ENCODE data around the gene NOS1. TPM values are rescaled to one million over a fixed set of nuclear protein-coding genes. Genes with fewer than 3 reads are reported as not detected.

NOS1 gene
- polyA plus RNA-seq, 1 donor from 2014 or later, result not detected

GRCh38 chr12:117218149-117218548 lies 143.3 kb downstream of the NOS1 start:
- Histone ChIP-seq H4K20me1 (ENCODE audit: insufficient read depth) (no peaks in the 10 kb centered on the region), H3K9me2 (ENCODE audit: insufficient read depth, low read length) (no peaks in the 10 kb centered on the region), H3K36me3 (ENCODE audit: insufficient read depth, low read length) (no peaks in the 10 kb centered on the region), H3K27me3 (ENCODE audit: insufficient read depth, low read depth, low read length) (no peaks in the 10 kb centered on the region), H3K27ac (ENCODE audit: low read length) (no peak overlapping the region), H3F3A (ENCODE audit: insufficient read depth, low read length, poor library complexity, severe bottlenecking) (no peaks in the 10 kb centered on the region), H3K9me3 (ENCODE audit: low read length) (no peaks in the 10 kb centered on the region), H3K4me3 (ENCODE audit: low read length) (no peak overlapping the region), H2AFZ (ENCODE audit: low read depth, low read length) (no peak overlapping the region), H3K9ac (ENCODE audit: low read length) (no peak overlapping the region), H3K79me2 (replicated peaks; ENCODE audit: insufficient read depth, low read length) (no peaks in the 10 kb centered on the region), H3K4me2 (ENCODE audit: low read length) (no peak overlapping the region)
- TF ChIP-seq MXI1 (conservative IDR thresholded peaks at IDR 0.05; ENCODE audit: poor library complexity, severe bottlenecking) (no peak), RAD21 (conservative IDR thresholded peaks at IDR 0.05) (no peak), CTCF (IDR thresholded peaks at IDR 0.05; ENCODE audit: poor library complexity, severe bottlenecking) (no peak), SMC3 (conservative IDR thresholded peaks at IDR 0.05; ENCODE audit: poor library complexity) (no peak), EP300 (conservative IDR thresholded peaks at IDR 0.05; ENCODE audit: poor library complexity, severe bottlenecking) (no peak), TAF1 (IDR thresholded peaks at IDR 0.05; ENCODE audit: low read depth) (no peak), REST (IDR thresholded peaks at IDR 0.05; ENCODE audit: borderline replicate concordance) (no peak), EZH2 (IDR thresholded peaks at IDR 0.05; ENCODE audit: borderline replicate concordance, insufficient read depth, low read length, poor library complexity, severe bottlenecking) (no peak), POLR2AphosphoS5 (IDR thresholded peaks at IDR 0.05) (no peak)

- H3K27me3 ChIP-seq (ENCODE audit: insufficient read depth, low read depth, low read length), result no peaks in the 10 kb centered on the region
- H3K9me2 ChIP-seq (ENCODE audit: insufficient read depth, low read length), result no peaks in the 10 kb centered on the region
- H3K36me3 ChIP-seq (ENCODE audit: insufficient read depth, low read length), result no peaks in the 10 kb centered on the region
- H3K27ac ChIP-seq (ENCODE audit: low read length), result no peak overlapping the region
- no peaks in the 10 kb centered on the region for H3F3A ChIP-seq (ENCODE audit: insufficient read depth, low read length, poor library complexity, severe bottlenecking)
- H3K9me3 ChIP-seq (ENCODE audit: low read length), result no peaks in the 10 kb centered on the region
- H2AFZ ChIP-seq (ENCODE audit: low read depth, low read length), result no peak overlapping the region
- no peaks in the 10 kb centered on the region for H4K20me1 ChIP-seq (ENCODE audit: insufficient read depth)
- no peaks in the 10 kb centered on the region for H3K79me2 ChIP-seq (replicated peaks; ENCODE audit: insufficient read depth, low read length)
- no peak overlapping the region for H3K4me2 ChIP-seq (ENCODE audit: low read length)
- H3K9ac ChIP-seq (ENCODE audit: low read length), result no peak overlapping the region
- H3K4me3 ChIP-seq (ENCODE audit: low read length), result no peak overlapping the region
- TF ChIP-seq CTCF (IDR thresholded peaks at IDR 0.05; ENCODE audit: poor library complexity, severe bottlenecking) (no peak), RAD21 (conservative IDR thresholded peaks at IDR 0.05) (no peak), EP300 (conservative IDR thresholded peaks at IDR 0.05; ENCODE audit: poor library complexity, severe bottlenecking) (no peak), TAF1 (IDR thresholded peaks at IDR 0.05; ENCODE audit: low read depth) (no peak), MXI1 (conservative IDR thresholded peaks at IDR 0.05; ENCODE audit: poor library complexity, severe bottlenecking) (no peak), SMC3 (conservative IDR thresholded peaks at IDR 0.05; ENCODE audit: poor library complexity) (no peak), POLR2AphosphoS5 (IDR thresholded peaks at IDR 0.05) (no peak), REST (IDR thresholded peaks at IDR 0.05; ENCODE audit: borderline replicate concordance) (no peak), EZH2 (IDR thresholded peaks at IDR 0.05; ENCODE audit: borderline replicate concordance, insufficient read depth, low read length, poor library complexity, severe bottlenecking) (no peak)
Observed at GRCh38 chr12:117216686-117217085, 144.7 kb downstream of the NOS1 start.
